ENCODE results near the gene PNKP.

The PNKP gene

DNA sequence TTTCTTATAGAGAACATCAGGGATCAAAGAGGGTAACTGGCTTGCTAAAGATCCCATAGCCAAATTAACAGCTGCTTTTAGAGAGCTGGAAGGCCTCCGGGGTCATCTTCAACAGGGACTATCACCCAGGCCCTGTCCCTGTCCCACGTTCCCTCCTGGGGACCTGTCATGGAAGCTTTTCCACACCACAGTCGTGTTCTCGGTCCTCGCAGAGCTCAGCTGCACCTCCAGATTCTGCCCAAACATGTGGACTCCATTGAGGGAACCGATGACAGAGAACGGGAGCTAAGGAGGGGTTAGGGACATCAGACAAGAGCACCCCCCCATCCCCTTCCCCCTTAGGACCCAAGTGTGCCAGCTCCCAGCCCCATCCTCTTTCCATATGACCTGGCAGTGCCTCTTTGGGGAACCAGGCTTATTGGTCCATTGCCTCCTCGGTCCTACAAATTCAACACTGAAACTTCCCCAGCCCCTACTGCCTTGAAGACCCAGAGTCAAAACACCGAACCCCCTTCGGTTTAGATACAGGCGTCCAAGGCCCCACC is 54.9 kb downstream of the PNKP start:
- H3K27ac ChIP-seq (ENCODE audit: insufficient read depth in 1 of 2, low read depth in 1 of 2, low read length in 2 of 2, poor library complexity in 1 of 2, severe bottlenecking in 2 of 2) = peak overlapping the region; percentile 99
- POLR2A ChIA-PET = interaction anchor here (0.6 to 1.6 kb wide), 4 partner anchors 38 to 138 kb away, joined by 3 to 9 read pairs (median 4); partner anchors contain the start of genes AKT1S1, PTOV1 and TBC1D17
- CTCF ChIA-PET = interaction anchor here (1.2 to 3.5 kb wide), 3 partner anchors 38 to 124 kb away, joined by 3 to 8 read pairs (median 5); partner anchors contain the start of genes ADM5 and PTOV1

DNA sequence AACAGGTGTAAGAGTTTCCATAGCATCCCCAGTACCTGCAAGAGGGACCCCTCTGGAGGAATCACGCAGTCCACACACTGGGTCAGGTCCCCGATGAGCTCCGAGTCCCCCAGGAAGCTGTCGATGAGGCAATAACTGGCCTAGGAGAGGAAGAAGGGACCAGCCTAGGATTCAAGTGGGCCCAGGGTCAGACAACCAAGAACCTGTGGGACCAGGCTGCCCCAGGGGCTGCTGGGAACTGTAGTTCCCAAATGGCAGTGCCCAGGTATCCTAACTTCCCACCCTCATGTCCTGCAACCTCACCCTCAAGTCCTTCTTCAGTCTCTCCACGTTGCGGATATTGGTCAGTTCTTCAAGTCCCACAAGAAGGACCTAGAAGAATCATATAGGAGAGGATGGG is 56.0 kb downstream of the PNKP start:
- H3K9me3 ChIP-seq (ENCODE audit: control extremely low read depth in 1 of 5, control insufficient read depth in 4 of 5, insufficient read depth in 2 of 5, low read depth in 1 of 5, low read length in 4 of 5) = no peaks in the 10 kb centered on the region
- no peaks in the 10 kb centered on the region for H3K27me3 ChIP-seq (replicated peaks in 2 of 5; ENCODE audit: control insufficient read depth in 4 of 5, insufficient read depth in 5 of 5, low read length in 4 of 5)
- peaks cover 0 to 4% (median 2%) of the 10 kb centered on the region in 4 experiments for H3K36me3 ChIP-seq (ENCODE audit: control insufficient read depth in 4 of 4, insufficient read depth in 4 of 4, low read length in 3 of 4)
- POLR2A ChIA-PET = no interaction called here
- no peak overlapping the region for H3K4me3 ChIP-seq (ENCODE audit: control insufficient read depth in 1 of 7, extremely low read depth in 1 of 7, insufficient read depth in 4 of 7, low read depth in 2 of 7, low read length in 6 of 7)
- H3K27ac ChIP-seq (ENCODE audit: insufficient read depth in 1 of 2, low read depth in 1 of 2, low read length in 2 of 2, poor library complexity in 1 of 2, severe bottlenecking in 2 of 2) = no peak overlapping the region
- 92% methylated on average over 6 of the region's 6 CpGs for WGBS (ENCODE audit: insufficient coverage)
- CTCF ChIA-PET = interaction anchor here (1.2 to 3.5 kb wide), 4 partner anchors 37 to 122 kb away, joined by 3 to 8 read pairs (median 5); partner anchors contain the start of genes ADM5 and PTOV1
- peaks cover 9 to 51% (median 36%) of the 10 kb centered on the region in 4 experiments for H3K4me1 ChIP-seq (ENCODE audit: control extremely low read depth in 1 of 4, control insufficient read depth in 4 of 4, insufficient read depth in 4 of 4, low read length in 3 of 4)
- DNase-seq = no peak

More for the DNA sequence above, 54.9 kb downstream of the PNKP start:
- Histone ChIP-seq H3K27me3 (replicated peaks in 2 of 5; ENCODE audit: control insufficient read depth in 4 of 5, insufficient read depth in 5 of 5, low read length in 4 of 5) (no peaks in the 10 kb centered on the region), H3K9me3 (ENCODE audit: control extremely low read depth in 1 of 5, control insufficient read depth in 4 of 5, insufficient read depth in 2 of 5, low read depth in 1 of 5, low read length in 4 of 5) (no peaks in the 10 kb centered on the region), H3K4me3 (ENCODE audit: control insufficient read depth in 1 of 7, extremely low read depth in 1 of 7, insufficient read depth in 4 of 7, low read depth in 2 of 7, low read length in 6 of 7) (peak overlapping the region; percentile 60 to 100 (median 87)), H3K4me1 (ENCODE audit: control extremely low read depth in 1 of 4, control insufficient read depth in 4 of 4, insufficient read depth in 4 of 4, low read length in 3 of 4) (peaks cover 9 to 49% (median 29%) of the 10 kb centered on the region in 4 experiments), H3K36me3 (ENCODE audit: control insufficient read depth in 4 of 4, insufficient read depth in 4 of 4, low read length in 3 of 4) (peaks cover 0 to 4% (median 0%) of the 10 kb centered on the region in 4 experiments)
- WGBS (ENCODE audit: insufficient coverage) = 51% methylated on average over 11 of the region's 11 CpGs
- DNase-seq = no peak

Measured in common myeloid progenitor, CD34-positive (primary cell).